Uterus (tissue), 2 donors: ENCODE measurements around the gene GLI1.
"Not testable (repeated sequence)": the region's sequence is repeated elsewhere in the genome, so short reads cannot be mapped to it uniquely, and the experiment has no call there.

Source experiments
- CTCF ChIP-seq, 4 experiments: fragments of 200-600 bp in 2 of 4; fragments of 450-650 bp in 2 of 4; sonication (generic) in 2 of 4; IDR thresholded peaks; one replicate each; pipeline ENCODE4 v1.5.1; 2016 to 2019; ENCODE audit warnings: antibody characterized with exemption in 4 of 4, mild to moderate bottlenecking in 2 of 4, moderate library complexity in 1 of 4
- POLR2A ChIP-seq, 2 donors: fragments of 450-650 bp; IDR thresholded peaks; one replicate each; pipeline ENCODE4 v1.6.1; 2016; ENCODE audit warnings: antibody characterized with exemption in 2 of 2, mild to moderate bottlenecking in 1 of 2, moderate library complexity in 1 of 2

GRCh38 chr12:57517718-57518117 lies 58.1 kb downstream of the GLI1 start:
- not testable (repeated sequence) for TF ChIP-seq CTCF, POLR2A (IDR thresholded peaks at IDR 0.05)
